Liver (tissue), 9 donors: ENCODE data around the gene NCOA3. TPM values are rescaled to one million over a fixed set of nuclear protein-coding genes. Genes with fewer than 3 reads are reported as not detected.

Source experiments
- DNase-seq: peaks from one replicate; pipeline ENCODE4 v3.0.0-alpha.2; 2017; ENCODE audit warnings: low spot score
- H3K27ac ChIP-seq, 2 donors: one replicate each; pipeline ENCODE4 v1.7.0; 2013; ENCODE audit warnings: inconsistent platforms in 2 of 2, low read length in 2 of 2, control low read depth in 1 of 2, low read depth in 1 of 2, mild to moderate bottlenecking in 1 of 2
- H3K27me3 ChIP-seq, 4 donors: one replicate each; pipeline versions ENCODE4 v1.6.1 to v1.7.0; 2013; ENCODE audit warnings: low read length in 3 of 4, inconsistent platforms in 1 of 4, mild to moderate bottlenecking in 1 of 4, moderate library complexity in 1 of 4; ENCODE audit not compliant: control insufficient read depth in 4 of 4, insufficient read depth in 4 of 4
- H3K36me3 ChIP-seq, 4 donors: one replicate each; pipeline versions ENCODE4 v1.6.1 to v1.7.0; 2013; ENCODE audit warnings: low read length in 3 of 4, mild to moderate bottlenecking in 3 of 4, low read depth in 1 of 4, moderate library complexity in 1 of 4; ENCODE audit not compliant: control insufficient read depth in 4 of 4, insufficient read depth in 3 of 4
- H3K4me1 ChIP-seq, 4 donors: one replicate each; pipeline versions ENCODE4 v1.6.1 to v1.7.0; 2013; ENCODE audit warnings: low read length in 3 of 4, mild to moderate bottlenecking in 3 of 4, moderate library complexity in 1 of 4; ENCODE audit not compliant: control insufficient read depth in 4 of 4, insufficient read depth in 4 of 4
- H3K4me3 ChIP-seq, 3 donors: one replicate each; pipeline versions ENCODE4 v1.6.1 to v1.7.0; 2013; ENCODE audit warnings: low read length in 3 of 3, control low read depth in 1 of 3, low read depth in 1 of 3, mild to moderate bottlenecking in 1 of 3
- H3K9ac ChIP-seq, 2 donors: one replicate each; pipeline ENCODE4 v1.7.0; 2013; ENCODE audit warnings: low read length in 2 of 2, mild to moderate bottlenecking in 2 of 2, moderate library complexity in 2 of 2, control low read depth in 1 of 2, low read depth in 1 of 2
- H3K9me3 ChIP-seq, 4 donors: one replicate each; pipeline versions ENCODE4 v1.6.1 to v1.7.0; 2013; ENCODE audit warnings: low read length in 3 of 4; ENCODE audit not compliant: control insufficient read depth in 4 of 4
- ATF3 ChIP-seq: IDR thresholded peaks from 2 replicates; pipeline ENCODE4 v1.6.1; 2016; ENCODE audit warnings: antibody characterized with exemption
- CTCF ChIP-seq: fragments of 150-350 bp; IDR thresholded peaks from 2 replicates; pipeline ENCODE4 v1.5.1; 2017; ENCODE audit warnings: improper control_type of control experiment, low read depth, low read length; ENCODE audit not compliant: missing input control
- FOXA1 ChIP-seq: IDR thresholded peaks from 2 replicates; pipeline ENCODE4 v1.6.1; 2016; ENCODE audit warnings: antibody characterized with exemption
- JUND ChIP-seq, 2 donors: IDR thresholded peaks; 2 replicates each; pipeline ENCODE4 v1.6.1; 2016; ENCODE audit warnings: antibody characterized with exemption in 2 of 2
- MAX ChIP-seq: IDR thresholded peaks from 2 replicates; pipeline ENCODE4 v1.6.1; 2016; ENCODE audit warnings: antibody characterized with exemption
- NR2F2 ChIP-seq: IDR thresholded peaks from 2 replicates; pipeline ENCODE4 v1.6.1; 2016; ENCODE audit warnings: antibody characterized with exemption
- RAD21 ChIP-seq, 2 donors: IDR thresholded peaks; 2 replicates each; pipeline ENCODE4 v1.6.1; 2016; ENCODE audit warnings: antibody characterized with exemption in 2 of 2, mild to moderate bottlenecking in 2 of 2
- REST ChIP-seq: IDR thresholded peaks from 2 replicates; pipeline ENCODE4 v1.6.1; 2016; ENCODE audit warnings: antibody characterized with exemption, mild to moderate bottlenecking
- SP1 ChIP-seq: IDR thresholded peaks from 2 replicates; pipeline ENCODE4 v1.6.1; 2018; ENCODE audit warnings: antibody characterized with exemption, mild to moderate bottlenecking
- TAF1 ChIP-seq: conservative IDR thresholded peaks from 2 replicates; pipeline ENCODE4 v1.6.1; 2016; ENCODE audit warnings: antibody characterized with exemption, mild to moderate bottlenecking
- YY1 ChIP-seq: IDR thresholded peaks from 2 replicates; pipeline ENCODE4 v1.6.1; 2016; ENCODE audit warnings: antibody characterized with exemption, mild to moderate bottlenecking
- WGBS: extraction: QIAGEN DNeasy Blood & Tissue Kit; methylation state at CpG from one replicate; pipeline ENCODE4 v1.1.7; 2013; 5-methylcytosine and 5-hydroxymethylcytosine counted together
- polyA plus RNA-seq, 2 donors: library from polyadenylated mRNA; stranded (reverse) in 1 of 2; unstranded in 1 of 2; fragments of 200-250 nt in 1 of 2; fragments of >200 nt in 1 of 2; fragmentation: Nextera tagmentation in 1 of 2; extraction: Ambion mirVana in 1 of 2; gene quantifications; one replicate each; pipeline versions ENCODE4 v1.2.1 to v1.2.3, GENCODE V29; 2013 to 2015
- total RNA-seq, 2 donors: library from RNA; depleted of rRNA; stranded (reverse); fragments of >200 nt; gene quantifications; one replicate each; pipeline ENCODE4 v1.2.3, GENCODE V29; 2014
- donor health status: healthy.
- donor health status: healthy.
- donor health status: healthy.
- donor health status: healthy.
- donor health status: healthy.

NCOA3 gene
- total and polyA plus RNA-seq, 4 donors: 3.8 to 18.2 (median 8.9) TPM

GRCh38 chr20:47540443-47541354 lies 39.0 kb downstream of the NCOA3 start:
- no peak for DNase-seq
- Histone ChIP-seq H3K27ac (no peak overlapping the region), H3K27me3 (no peaks in the 10 kb centered on the region), H3K9me3 (no peaks in the 10 kb centered on the region), H3K36me3 (no peaks in the 10 kb centered on the region), H3K4me3 (no peak overlapping the region), H3K4me1 (peaks cover 0 to 2% (median 0%) of the 10 kb centered on the region in 4 donors), H3K9ac (no peak overlapping the region)
- TF ChIP-seq JUND (IDR thresholded peaks at IDR 0.05): no peak
- TF ChIP-seq MAX: no peak
- no peak for TF ChIP-seq NR2F2
- no peak for TF ChIP-seq ATF3
- TF ChIP-seq FOXA1: no peak
- TF ChIP-seq YY1: no peak
- no peak for TF ChIP-seq RAD21 (IDR thresholded peaks at IDR 0.05)
- 72% methylated on average over 5 of the region's 5 CpGs for WGBS

- Histone ChIP-seq H3K9me3 (no peaks in the 10 kb centered on the region), H3K9ac (no peak overlapping the region), H3K4me1 (peaks cover 0 to 2% (median 0%) of the 10 kb centered on the region in 4 donors), H3K36me3 (no peaks in the 10 kb centered on the region), H3K27me3 (no peaks in the 10 kb centered on the region), H3K4me3 (no peak overlapping the region), H3K27ac (no peak overlapping the region)
- TF ChIP-seq ATF3: no peak
- TF ChIP-seq REST: no peak
- no peak for TF ChIP-seq TAF1
- TF ChIP-seq CTCF: no peak
- TF ChIP-seq SP1: no peak
- 83% methylated on average over 3 of the region's 3 CpGs for WGBS
- no peak for DNase-seq
Measured at GRCh38 chr20:47541355-47541922, 39.8 kb downstream of the NCOA3 start.
